Neural progenitor cell (in vitro differentiated cells): ENCODE measurements around the gene ELMO1.

ENCODE experiments used
- EZH2 ChIP-seq: fragments of 200-600 bp; sonication (generic); IDR thresholded peaks from 2 replicates; pipeline ENCODE4 v1.6.1; 2017; ENCODE audit warnings: antibody characterized with exemption, mild to moderate bottlenecking, moderate library complexity
- EZH2phosphoT487 ChIP-seq: fragments of 200-600 bp; sonication (generic); IDR thresholded peaks from 2 replicates; pipeline ENCODE4 v1.6.1; 2017; ENCODE audit warnings: antibody characterized with exemption
- TF ChIP-seq, protein P1 (sequence below): fragments of 200-600 bp; sonication (generic); IDR thresholded peaks from 2 replicates; pipeline ENCODE4 v1.5.1; 2017; ENCODE audit warnings: antibody characterized with exemption, mild to moderate bottlenecking

DNA sequence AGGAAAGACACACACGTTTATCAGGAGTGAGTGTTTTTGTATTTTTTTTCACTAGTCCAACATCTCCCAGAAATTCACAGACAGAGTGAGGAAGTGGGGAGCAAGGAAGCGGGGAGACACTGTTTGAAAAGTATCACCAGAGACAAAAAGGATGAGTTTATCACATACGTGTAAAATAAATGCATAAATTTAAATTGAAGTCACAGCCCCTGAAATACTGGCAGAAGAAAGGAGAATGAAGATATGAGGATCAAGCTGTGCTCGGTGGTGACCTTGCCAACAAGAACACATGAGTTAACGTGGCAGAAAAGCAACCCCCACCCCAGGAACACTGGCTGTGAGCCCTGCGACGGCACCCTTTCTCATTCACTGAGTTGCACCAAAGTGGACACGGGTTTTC is 407.2 kb downstream of the ELMO1 start:
- TF ChIP-seq, protein P1, sequence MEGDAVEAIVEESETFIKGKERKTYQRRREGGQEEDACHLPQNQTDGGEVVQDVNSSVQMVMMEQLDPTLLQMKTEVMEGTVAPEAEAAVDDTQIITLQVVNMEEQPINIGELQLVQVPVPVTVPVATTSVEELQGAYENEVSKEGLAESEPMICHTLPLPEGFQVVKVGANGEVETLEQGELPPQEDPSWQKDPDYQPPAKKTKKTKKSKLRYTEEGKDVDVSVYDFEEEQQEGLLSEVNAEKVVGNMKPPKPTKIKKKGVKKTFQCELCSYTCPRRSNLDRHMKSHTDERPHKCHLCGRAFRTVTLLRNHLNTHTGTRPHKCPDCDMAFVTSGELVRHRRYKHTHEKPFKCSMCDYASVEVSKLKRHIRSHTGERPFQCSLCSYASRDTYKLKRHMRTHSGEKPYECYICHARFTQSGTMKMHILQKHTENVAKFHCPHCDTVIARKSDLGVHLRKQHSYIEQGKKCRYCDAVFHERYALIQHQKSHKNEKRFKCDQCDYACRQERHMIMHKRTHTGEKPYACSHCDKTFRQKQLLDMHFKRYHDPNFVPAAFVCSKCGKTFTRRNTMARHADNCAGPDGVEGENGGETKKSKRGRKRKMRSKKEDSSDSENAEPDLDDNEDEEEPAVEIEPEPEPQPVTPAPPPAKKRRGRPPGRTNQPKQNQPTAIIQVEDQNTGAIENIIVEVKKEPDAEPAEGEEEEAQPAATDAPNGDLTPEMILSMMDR = no peak
- no peak for TF ChIP-seq EZH2
- no peak for TF ChIP-seq EZH2phosphoT487
